ENCODE data around the gene TPTE.

- TF ChIP-seq ATF2 (CRISPR knock-in tag; IDR thresholded peaks at IDR 0.05; ENCODE audit: borderline replicate concordance, low read depth) (no peak), CBFB (CRISPR knock-in tag; IDR thresholded peaks at IDR 0.05; ENCODE audit: low read depth) (no peak)
- TF ChIP-seq, protein P1, sequence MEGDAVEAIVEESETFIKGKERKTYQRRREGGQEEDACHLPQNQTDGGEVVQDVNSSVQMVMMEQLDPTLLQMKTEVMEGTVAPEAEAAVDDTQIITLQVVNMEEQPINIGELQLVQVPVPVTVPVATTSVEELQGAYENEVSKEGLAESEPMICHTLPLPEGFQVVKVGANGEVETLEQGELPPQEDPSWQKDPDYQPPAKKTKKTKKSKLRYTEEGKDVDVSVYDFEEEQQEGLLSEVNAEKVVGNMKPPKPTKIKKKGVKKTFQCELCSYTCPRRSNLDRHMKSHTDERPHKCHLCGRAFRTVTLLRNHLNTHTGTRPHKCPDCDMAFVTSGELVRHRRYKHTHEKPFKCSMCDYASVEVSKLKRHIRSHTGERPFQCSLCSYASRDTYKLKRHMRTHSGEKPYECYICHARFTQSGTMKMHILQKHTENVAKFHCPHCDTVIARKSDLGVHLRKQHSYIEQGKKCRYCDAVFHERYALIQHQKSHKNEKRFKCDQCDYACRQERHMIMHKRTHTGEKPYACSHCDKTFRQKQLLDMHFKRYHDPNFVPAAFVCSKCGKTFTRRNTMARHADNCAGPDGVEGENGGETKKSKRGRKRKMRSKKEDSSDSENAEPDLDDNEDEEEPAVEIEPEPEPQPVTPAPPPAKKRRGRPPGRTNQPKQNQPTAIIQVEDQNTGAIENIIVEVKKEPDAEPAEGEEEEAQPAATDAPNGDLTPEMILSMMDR (IDR thresholded peaks at IDR 0.05) = no peak
Observed at GRCh38 chr21:10539956-10540355, 18.6 kb downstream of the TPTE start.

All from WTC11 (cell line).